ENCODE data around the gene CTRB2. TPM values are rescaled to one million over a fixed set of nuclear protein-coding genes. Genes with fewer than 3 reads are reported as not detected.

The CTRB2 gene
- total RNA-seq, 1 donor from 2014 or later, result not detected

GRCh38 chr16:75172578-75172977 is 34.4 kb downstream of the CTRB2 start:
- H3K27ac ChIP-seq, result no peak overlapping the region
- no peaks in the 10 kb centered on the region for H3K4me1 ChIP-seq
- H3K27ac Mint-ChIP-seq, result no peak overlapping the region
- H3K79me2 ChIP-seq (ENCODE audit: low read depth), result peaks cover 3% of the 10 kb centered on the region
- H4K20me1 ChIP-seq (ENCODE audit: low read depth), result no peaks in the 10 kb centered on the region
- peaks cover 46% of the 10 kb centered on the region for H3K36me3 ChIP-seq
- H3K36me3 Mint-ChIP-seq, result peaks cover 69% of the 10 kb centered on the region
- H3K4me3 ChIP-seq, result no peak overlapping the region
- peaks cover 33% of the 10 kb centered on the region for H3K9me3 ChIP-seq (ENCODE audit: low read depth)
- no peak overlapping the region for H2AFZ ChIP-seq (replicated peaks)
- H3K27me3 Mint-ChIP-seq (ENCODE audit: insufficient read depth, low read depth), result peaks cover 7% of the 10 kb centered on the region
- peaks cover 83% of the 10 kb centered on the region for H3K9me3 Mint-ChIP-seq
- no peak overlapping the region for H3K9ac ChIP-seq
- no peak for DNase-seq (ENCODE audit: low spot score)
- H3F3A ChIP-seq (ENCODE audit: low read depth), result no peaks in the 10 kb centered on the region
- H3K4me3 Mint-ChIP-seq, result no peak overlapping the region
- no peak overlapping the region for H3K4me2 ChIP-seq
- no peak for TF ChIP-seq CTCF (IDR thresholded peaks at IDR 0.05)
- H3K4me1 Mint-ChIP-seq, result no peaks in the 10 kb centered on the region
- H3K27me3 ChIP-seq, result peaks cover 5% of the 10 kb centered on the region

GRCh38 chr16:75169899-75170405 is 37.0 kb downstream of the CTRB2 start:
- H3K36me3 ChIP-seq, result peaks cover 68% of the 10 kb centered on the region
- DNase-seq (ENCODE audit: low spot score), result no peak
- H3K9me3 Mint-ChIP-seq, result peaks cover 92% of the 10 kb centered on the region

GRCh38 chr16:75160386-75160785 is 46.6 kb downstream of the CTRB2 start:
- Histone ChIP-seq H2AFZ (replicated peaks) (no peak overlapping the region), H3K79me2 (ENCODE audit: low read depth) (peaks cover 81% of the 10 kb centered on the region), H3K27ac (no peak overlapping the region), H3K9me3 (ENCODE audit: low read depth) (peaks cover 10% of the 10 kb centered on the region), H3K27me3 (no peaks in the 10 kb centered on the region), H3K4me2 (no peak overlapping the region), H3K9ac (no peak overlapping the region), H3K4me3 (no peak overlapping the region), H4K20me1 (ENCODE audit: low read depth) (no peaks in the 10 kb centered on the region), H3K4me1 (no peaks in the 10 kb centered on the region), H3F3A (ENCODE audit: low read depth) (peaks cover 3% of the 10 kb centered on the region), H3K36me3 (peaks cover 14% of the 10 kb centered on the region)
- Mint-ChIP-seq H3K4me1 (no peaks in the 10 kb centered on the region), H3K9me3 (peaks cover 77% of the 10 kb centered on the region), H3K4me3 (no peak overlapping the region), H3K27ac (no peak overlapping the region), H3K27me3 (ENCODE audit: insufficient read depth, low read depth) (peaks cover 4% of the 10 kb centered on the region), H3K36me3 (peaks cover 75% of the 10 kb centered on the region)
- DNase-seq (ENCODE audit: low spot score), result no peak
- no peak for TF ChIP-seq EZH2phosphoT487 (IDR thresholded peaks at IDR 0.05)
- TF ChIP-seq CTCF (IDR thresholded peaks at IDR 0.05), result no peak
- TF ChIP-seq EZH2 (IDR thresholded peaks at IDR 0.05), result no peak

More at GRCh38 chr16:75169899-75170405, 37.0 kb downstream of the CTRB2 start:
- no peak overlapping the region for H3K4me2 ChIP-seq
- H2AFZ ChIP-seq (replicated peaks), result no peak overlapping the region
- no peaks in the 10 kb centered on the region for H3K4me1 Mint-ChIP-seq
- H3K4me3 ChIP-seq, result no peak overlapping the region
- TF ChIP-seq EZH2phosphoT487 (IDR thresholded peaks at IDR 0.05), result no peak
- TF ChIP-seq EZH2 (IDR thresholded peaks at IDR 0.05), result no peak
- no peak for TF ChIP-seq CTCF (IDR thresholded peaks at IDR 0.05)
- H3K79me2 ChIP-seq (ENCODE audit: low read depth), result peaks cover 26% of the 10 kb centered on the region
- H3F3A ChIP-seq (ENCODE audit: low read depth), result no peaks in the 10 kb centered on the region
- H3K27me3 Mint-ChIP-seq (ENCODE audit: insufficient read depth, low read depth), result peaks cover 4% of the 10 kb centered on the region
- no peak overlapping the region for H3K4me3 Mint-ChIP-seq
- H4K20me1 ChIP-seq (ENCODE audit: low read depth), result no peaks in the 10 kb centered on the region
- H3K9ac ChIP-seq, result no peak overlapping the region
- H3K27me3 ChIP-seq, result peaks cover 5% of the 10 kb centered on the region
- no peak overlapping the region for H3K27ac ChIP-seq
- H3K4me1 ChIP-seq, result no peaks in the 10 kb centered on the region
- H3K36me3 Mint-ChIP-seq, result peaks cover 87% of the 10 kb centered on the region
- H3K9me3 ChIP-seq (ENCODE audit: low read depth), result peaks cover 33% of the 10 kb centered on the region
- H3K27ac Mint-ChIP-seq, result no peak overlapping the region

Other genes with a start within 250 kb of the CTRB2 start
- 38.4 and 64.0 TPM in 2 replicates for gene WDR59, start 222.0 kb downstream of the CTRB2 start, total RNA-seq (ENCODE audit: low replicate concordance)
- gene ZNRF1, start 208.1 kb downstream of the CTRB2 start, total RNA-seq (ENCODE audit: low replicate concordance), result 9.3 and 26.3 TPM in 2 replicates
- gene LDHD, start 90.4 kb downstream of the CTRB2 start, total RNA-seq (ENCODE audit: low replicate concordance), result 0.60 and 3.8 TPM in 2 replicates
- 26.2 and 35.4 TPM in 2 replicates for gene ZFP1, start 58.6 kb downstream of the CTRB2 start, total RNA-seq (ENCODE audit: low replicate concordance)
- gene CTRB1, start 11.8 kb upstream of the CTRB2 start, total RNA-seq (ENCODE audit: low replicate concordance), result not detected in 2 replicates
- gene BCAR1, start 44.5 kb upstream of the CTRB2 start, total RNA-seq (ENCODE audit: low replicate concordance), result 10.9 and 29.1 TPM in 2 replicates
- gene CFDP1, start 226.3 kb upstream of the CTRB2 start, total RNA-seq (ENCODE audit: low replicate concordance), result 134 and 159 TPM in 2 replicates

Data from neural progenitor cell (in vitro differentiated cells).